Gastrocnemius medialis (tissue), 4 donors: ENCODE measurements around the gene DCBLD1.

Experiments
- POLR2A ChIP-seq, 2 donors: fragments of 450-650 bp; IDR thresholded peaks; one replicate each; pipeline ENCODE4 v1.6.1; 2017; ENCODE audit warnings: antibody characterized with exemption in 2 of 2, mild to moderate bottlenecking in 2 of 2, moderate library complexity in 2 of 2
- TF ChIP-seq, protein P1 (sequence below), 5 experiments: fragments of 450-650 bp in 3 of 5; fragments of 200-600 bp in 2 of 5; sonication (generic) in 2 of 5; IDR thresholded peaks in 4 of 5; conservative IDR thresholded peaks in 1 of 5; 1 replicate in 4 of 5; 2 replicates in 1 of 5; pipeline ENCODE4 v1.5.1; 2016 to 2019; ENCODE audit warnings: antibody characterized with exemption in 5 of 5, mild to moderate bottlenecking in 3 of 5, moderate library complexity in 3 of 5

DNA sequence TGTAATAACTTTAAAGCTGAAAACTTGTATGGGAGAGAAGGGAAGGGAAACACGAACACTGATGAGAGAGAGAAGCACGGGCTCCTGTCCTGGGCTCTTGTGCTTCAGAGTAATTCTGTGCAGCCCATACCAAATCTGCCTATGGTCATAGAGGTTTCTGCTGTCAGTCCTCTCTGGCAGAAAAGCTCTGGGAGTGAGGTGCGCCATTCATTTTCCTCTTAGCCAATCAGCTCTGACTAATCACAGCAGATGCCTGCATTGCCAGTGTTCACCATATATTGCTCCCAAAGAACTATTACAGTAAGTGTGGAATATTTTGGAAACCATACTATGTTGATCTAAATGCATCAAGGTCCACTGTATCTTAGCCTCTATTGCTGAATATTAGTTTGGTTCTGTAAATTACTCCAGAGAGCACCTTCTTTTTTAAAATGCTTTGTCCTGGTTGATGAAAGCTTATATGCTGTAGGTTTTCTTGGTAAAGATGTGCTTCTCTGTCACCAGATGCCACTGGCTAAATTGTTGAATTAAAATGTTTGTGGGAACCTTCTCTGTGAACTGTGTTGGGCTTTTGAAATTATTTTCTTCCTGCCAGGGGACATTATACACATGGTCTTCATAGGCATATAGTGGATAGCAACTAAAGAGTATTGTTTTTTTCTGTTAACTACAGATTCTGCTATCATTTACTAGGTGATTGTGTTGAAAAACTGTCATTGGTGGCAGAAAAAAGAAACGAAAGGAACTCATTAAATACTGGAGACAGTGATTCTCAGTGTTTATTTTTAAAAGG, 38.3 kb downstream of the DCBLD1 start:
- TF ChIP-seq POLR2A (IDR thresholded peaks at IDR 0.05) = no peak
- TF ChIP-seq, protein P1, sequence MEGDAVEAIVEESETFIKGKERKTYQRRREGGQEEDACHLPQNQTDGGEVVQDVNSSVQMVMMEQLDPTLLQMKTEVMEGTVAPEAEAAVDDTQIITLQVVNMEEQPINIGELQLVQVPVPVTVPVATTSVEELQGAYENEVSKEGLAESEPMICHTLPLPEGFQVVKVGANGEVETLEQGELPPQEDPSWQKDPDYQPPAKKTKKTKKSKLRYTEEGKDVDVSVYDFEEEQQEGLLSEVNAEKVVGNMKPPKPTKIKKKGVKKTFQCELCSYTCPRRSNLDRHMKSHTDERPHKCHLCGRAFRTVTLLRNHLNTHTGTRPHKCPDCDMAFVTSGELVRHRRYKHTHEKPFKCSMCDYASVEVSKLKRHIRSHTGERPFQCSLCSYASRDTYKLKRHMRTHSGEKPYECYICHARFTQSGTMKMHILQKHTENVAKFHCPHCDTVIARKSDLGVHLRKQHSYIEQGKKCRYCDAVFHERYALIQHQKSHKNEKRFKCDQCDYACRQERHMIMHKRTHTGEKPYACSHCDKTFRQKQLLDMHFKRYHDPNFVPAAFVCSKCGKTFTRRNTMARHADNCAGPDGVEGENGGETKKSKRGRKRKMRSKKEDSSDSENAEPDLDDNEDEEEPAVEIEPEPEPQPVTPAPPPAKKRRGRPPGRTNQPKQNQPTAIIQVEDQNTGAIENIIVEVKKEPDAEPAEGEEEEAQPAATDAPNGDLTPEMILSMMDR (IDR thresholded peaks at IDR 0.05 in 4 of 5, conservative IDR thresholded peaks at IDR 0.05 in 1 of 5) = no peak
